Gastrocnemius medialis (tissue), 4 donors: ENCODE results near the gene PRCC.

ENCODE experiments used
- POLR2A ChIP-seq, 2 donors: fragments of 450-650 bp; IDR thresholded peaks; one replicate each; pipeline ENCODE4 v1.6.1; 2017; ENCODE audit warnings: antibody characterized with exemption in 2 of 2, mild to moderate bottlenecking in 2 of 2, moderate library complexity in 2 of 2
- TF ChIP-seq, protein P1 (sequence below), 5 experiments: fragments of 450-650 bp in 3 of 5; fragments of 200-600 bp in 2 of 5; sonication (generic) in 2 of 5; IDR thresholded peaks in 4 of 5; conservative IDR thresholded peaks in 1 of 5; 1 replicate in 4 of 5; 2 replicates in 1 of 5; pipeline ENCODE4 v1.5.1; 2016 to 2019; ENCODE audit warnings: antibody characterized with exemption in 5 of 5, mild to moderate bottlenecking in 3 of 5, moderate library complexity in 3 of 5

DNA sequence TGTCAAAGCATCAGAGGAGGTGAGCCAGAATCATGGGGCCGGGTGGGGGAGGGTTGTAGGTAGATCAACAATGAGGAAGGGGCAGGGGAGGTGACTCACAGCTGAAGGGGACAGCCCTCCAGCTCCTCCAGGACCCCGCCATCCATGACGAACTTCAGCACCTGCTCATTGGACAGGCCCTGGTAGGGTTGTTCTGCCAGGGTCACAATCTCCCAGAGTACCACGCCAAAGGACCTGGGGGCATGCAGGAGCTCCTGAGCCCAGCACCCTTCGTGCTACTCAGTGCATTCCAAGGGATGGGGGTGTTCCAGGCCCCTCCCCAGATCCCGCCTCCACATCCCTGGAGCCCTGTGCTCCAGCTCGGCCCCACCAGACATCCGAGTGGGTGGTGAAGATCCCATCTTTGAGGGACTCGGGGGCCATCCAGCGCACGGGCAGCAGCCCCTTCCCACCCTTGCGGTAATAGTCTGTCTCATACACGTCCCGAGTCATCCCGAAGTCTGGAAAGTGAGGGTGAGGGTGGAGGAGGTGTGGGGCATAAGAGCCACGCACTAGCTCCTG is 74.0 kb downstream of the PRCC start:
- TF ChIP-seq, protein P1, sequence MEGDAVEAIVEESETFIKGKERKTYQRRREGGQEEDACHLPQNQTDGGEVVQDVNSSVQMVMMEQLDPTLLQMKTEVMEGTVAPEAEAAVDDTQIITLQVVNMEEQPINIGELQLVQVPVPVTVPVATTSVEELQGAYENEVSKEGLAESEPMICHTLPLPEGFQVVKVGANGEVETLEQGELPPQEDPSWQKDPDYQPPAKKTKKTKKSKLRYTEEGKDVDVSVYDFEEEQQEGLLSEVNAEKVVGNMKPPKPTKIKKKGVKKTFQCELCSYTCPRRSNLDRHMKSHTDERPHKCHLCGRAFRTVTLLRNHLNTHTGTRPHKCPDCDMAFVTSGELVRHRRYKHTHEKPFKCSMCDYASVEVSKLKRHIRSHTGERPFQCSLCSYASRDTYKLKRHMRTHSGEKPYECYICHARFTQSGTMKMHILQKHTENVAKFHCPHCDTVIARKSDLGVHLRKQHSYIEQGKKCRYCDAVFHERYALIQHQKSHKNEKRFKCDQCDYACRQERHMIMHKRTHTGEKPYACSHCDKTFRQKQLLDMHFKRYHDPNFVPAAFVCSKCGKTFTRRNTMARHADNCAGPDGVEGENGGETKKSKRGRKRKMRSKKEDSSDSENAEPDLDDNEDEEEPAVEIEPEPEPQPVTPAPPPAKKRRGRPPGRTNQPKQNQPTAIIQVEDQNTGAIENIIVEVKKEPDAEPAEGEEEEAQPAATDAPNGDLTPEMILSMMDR (IDR thresholded peaks at IDR 0.05 in 4 of 5, conservative IDR thresholded peaks at IDR 0.05 in 1 of 5) = no peak
- no peak for TF ChIP-seq POLR2A (IDR thresholded peaks at IDR 0.05)
